ENCODE results near the gene SHISAL1.

SHISAL1 gene

GRCh38 chr22:44268431-44269116 lies 44.2 kb downstream of the SHISAL1 start:
- no peaks in the 10 kb centered on the region for H3K79me2 ChIP-seq (ENCODE audit: insufficient read depth, low read length)
- H3K9me2 ChIP-seq (ENCODE audit: low read depth, low read length), result no peaks in the 10 kb centered on the region
- no peak overlapping the region for H2AFZ ChIP-seq (ENCODE audit: low read length)
- no peaks in the 10 kb centered on the region for H3K27me3 ChIP-seq (ENCODE audit: insufficient read depth, low read length)
- H3K36me3 ChIP-seq (ENCODE audit: insufficient read depth, low read length), result no peaks in the 10 kb centered on the region
- H3K4me2 ChIP-seq (ENCODE audit: low read length), result no peak overlapping the region
- TF ChIP-seq EZH2 (IDR thresholded peaks at IDR 0.05; ENCODE audit: borderline replicate concordance, low read length) (no peak), CTCF (IDR thresholded peaks at IDR 0.05; ENCODE audit: low read length) (no peak)
- H3F3A ChIP-seq (ENCODE audit: insufficient read depth, low read length), result no peaks in the 10 kb centered on the region
- H3K4me1 ChIP-seq (ENCODE audit: insufficient read depth, low read length, severe bottlenecking), result no peaks in the 10 kb centered on the region
- no peak overlapping the region for H3K27ac ChIP-seq (ENCODE audit: low read depth, low read length, poor library complexity, severe bottlenecking)
- no peaks in the 10 kb centered on the region for H3K9me3 ChIP-seq (ENCODE audit: low read length)
- no peak overlapping the region for H3K9ac ChIP-seq (ENCODE audit: low read length)
- no peaks in the 10 kb centered on the region for H4K20me1 ChIP-seq (ENCODE audit: insufficient read depth, low read length)
- H3K4me3 ChIP-seq (ENCODE audit: low read depth, low read length, poor library complexity, severe bottlenecking), result no peak overlapping the region

GRCh38 chr22:44267856-44268255 lies 44.9 kb downstream of the SHISAL1 start:
- H3K9me3 ChIP-seq (ENCODE audit: low read length), result no peaks in the 10 kb centered on the region

GRCh38 chr22:44266796-44267760 lies 45.7 kb downstream of the SHISAL1 start:
- Histone ChIP-seq H3K9me3 (ENCODE audit: low read length) (no peaks in the 10 kb centered on the region), H3K4me2 (ENCODE audit: low read length) (no peak overlapping the region), H3K36me3 (ENCODE audit: insufficient read depth, low read length) (no peaks in the 10 kb centered on the region), H3K9me2 (ENCODE audit: low read depth, low read length) (no peaks in the 10 kb centered on the region), H3K4me1 (ENCODE audit: insufficient read depth, low read length, severe bottlenecking) (no peaks in the 10 kb centered on the region), H3K27me3 (ENCODE audit: insufficient read depth, low read length) (no peaks in the 10 kb centered on the region), H2AFZ (ENCODE audit: low read length) (no peak overlapping the region), H3K27ac (ENCODE audit: low read depth, low read length, poor library complexity, severe bottlenecking) (no peak overlapping the region), H4K20me1 (ENCODE audit: insufficient read depth, low read length) (no peaks in the 10 kb centered on the region), H3F3A (ENCODE audit: insufficient read depth, low read length) (no peaks in the 10 kb centered on the region), H3K4me3 (ENCODE audit: low read depth, low read length, poor library complexity, severe bottlenecking) (no peak overlapping the region), H3K79me2 (ENCODE audit: insufficient read depth, low read length) (no peaks in the 10 kb centered on the region), H3K9ac (ENCODE audit: low read length) (no peak overlapping the region)
- TF ChIP-seq CTCF (IDR thresholded peaks at IDR 0.05; ENCODE audit: low read length) (no peak), EZH2 (IDR thresholded peaks at IDR 0.05; ENCODE audit: borderline replicate concordance, low read length) (no peak)

More at GRCh38 chr22:44267856-44268255, 44.9 kb downstream of the SHISAL1 start:
- Histone ChIP-seq H3K4me3 (ENCODE audit: low read depth, low read length, poor library complexity, severe bottlenecking) (no peak overlapping the region), H3K4me2 (ENCODE audit: low read length) (no peak overlapping the region), H3K27ac (ENCODE audit: low read depth, low read length, poor library complexity, severe bottlenecking) (no peak overlapping the region), H4K20me1 (ENCODE audit: insufficient read depth, low read length) (no peaks in the 10 kb centered on the region), H3K79me2 (ENCODE audit: insufficient read depth, low read length) (no peaks in the 10 kb centered on the region), H3K9ac (ENCODE audit: low read length) (no peak overlapping the region), H3F3A (ENCODE audit: insufficient read depth, low read length) (no peaks in the 10 kb centered on the region), H3K27me3 (ENCODE audit: insufficient read depth, low read length) (no peaks in the 10 kb centered on the region), H3K36me3 (ENCODE audit: insufficient read depth, low read length) (no peaks in the 10 kb centered on the region), H3K4me1 (ENCODE audit: insufficient read depth, low read length, severe bottlenecking) (no peaks in the 10 kb centered on the region), H3K9me2 (ENCODE audit: low read depth, low read length) (no peaks in the 10 kb centered on the region), H2AFZ (ENCODE audit: low read length) (no peak overlapping the region)
- TF ChIP-seq CTCF (IDR thresholded peaks at IDR 0.05; ENCODE audit: low read length) (no peak), EZH2 (IDR thresholded peaks at IDR 0.05; ENCODE audit: borderline replicate concordance, low read length) (no peak)
